Measurements from ENCODE around the gene SUN5. TPM values are rescaled to one million over a fixed set of nuclear protein-coding genes. Genes with fewer than 3 reads are reported as not detected.
"Not testable (repeated sequence)": the region's sequence is repeated elsewhere in the genome, so short reads cannot be mapped to it uniquely, and the experiment has no call there.

SUN5 gene
- total RNA-seq, 1 experiment from 2014 or later: not detected

DNA sequence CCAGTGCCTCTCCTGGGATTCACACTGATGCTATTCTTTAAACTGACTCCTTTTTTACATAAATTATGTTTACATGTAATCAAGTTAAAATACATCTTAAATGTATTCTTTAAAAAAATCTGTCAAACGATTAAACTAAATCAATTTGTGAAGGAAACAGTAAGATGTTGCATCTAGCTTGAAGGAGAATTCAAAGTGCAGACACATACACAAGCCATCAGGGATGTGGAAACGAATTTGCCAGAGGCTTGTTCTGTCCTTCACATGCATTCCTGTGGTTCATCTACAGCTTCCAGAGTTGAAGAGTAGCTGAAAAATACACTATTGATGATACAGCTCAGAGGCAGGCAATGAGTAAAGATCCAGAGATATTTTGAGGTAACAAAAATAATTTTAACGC lies 42.2 kb upstream of the SUN5 start:
- TF ChIP-seq CTCF (IDR thresholded peaks at IDR 0.05; ENCODE audit: insufficient read depth in 1 of 2, low read depth in 1 of 2, low read length in 1 of 2, severe bottlenecking in 1 of 2, unreplicated experiment in 1 of 2): no peak
- no TSS peak for BruUV-seq (replicated peaks)
- peaks cover 33% of the 10 kb centered on the region for H3K9me3 ChIP-seq
- no peaks in the 10 kb centered on the region for H3K4me1 ChIP-seq
- H3K4me3 ChIP-seq (ENCODE audit: low read depth, low read length): no peak overlapping the region
- DNase-seq: no peak
- Mint-ChIP-seq H3K27ac (ENCODE audit: unreplicated experiment) (no peak overlapping the region), H3K4me3 (ENCODE audit: unreplicated experiment) (no peak overlapping the region), H3K27me3 (ENCODE audit: insufficient read depth, unreplicated experiment) (no peaks in the 10 kb centered on the region), H3K36me3 (ENCODE audit: insufficient read depth, unreplicated experiment) (no peaks in the 10 kb centered on the region), H3K4me1 (ENCODE audit: low read depth, unreplicated experiment) (no peaks in the 10 kb centered on the region), H3K9me3 (ENCODE audit: unreplicated experiment) (peaks cover 34% of the 10 kb centered on the region)
- intact Hi-C loops (cut with micrococcal nuclease; ENCODE audit: unreplicated experiment): no loop called here
- ChIA-PET CTCF (no interaction called here), POLR2A (no interaction called here)
- H3K27me3 ChIP-seq (replicated peaks; ENCODE audit: control insufficient read depth, insufficient read depth, low read length): no peaks in the 10 kb centered on the region
- no peaks in the 10 kb centered on the region for H3K36me3 ChIP-seq (ENCODE audit: control insufficient read depth, insufficient read depth, low read length)

DNA sequence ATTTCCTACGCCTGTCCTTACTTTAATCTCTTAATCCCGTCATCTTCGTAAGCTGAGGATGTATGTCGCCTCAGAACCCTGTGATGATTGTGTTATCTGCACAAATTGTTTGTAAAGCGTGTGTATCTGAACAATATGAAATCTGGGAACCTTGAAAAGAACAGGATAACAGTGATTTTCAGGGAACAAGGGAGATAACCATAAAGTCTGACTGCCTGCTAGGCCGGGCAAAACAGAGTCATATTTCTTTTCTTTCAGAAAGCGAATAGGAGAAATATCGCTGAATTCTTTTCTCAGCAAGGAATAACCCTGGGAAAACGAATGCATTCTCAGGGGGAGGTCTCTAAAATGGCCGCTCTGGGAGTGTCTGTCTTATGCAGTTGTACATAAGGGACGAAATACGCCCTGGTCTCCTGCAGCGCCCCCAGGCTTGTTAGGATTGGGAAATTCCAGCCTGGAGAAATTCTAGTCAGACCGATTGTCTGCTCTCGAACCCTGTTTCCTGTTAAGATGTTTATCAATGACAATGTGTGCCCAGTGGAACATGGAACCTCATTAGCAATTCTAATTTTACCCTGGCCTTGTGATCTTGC lies 41.0 kb upstream of the SUN5 start:
- H3K4me1 ChIP-seq; H3K4me1 Mint-ChIP-seq (ENCODE audit: low read depth, unreplicated experiment); H3K4me3 Mint-ChIP-seq (ENCODE audit: unreplicated experiment); H3K36me3 Mint-ChIP-seq (ENCODE audit: insufficient read depth, unreplicated experiment); H3K27me3 Mint-ChIP-seq (ENCODE audit: insufficient read depth, unreplicated experiment); H3K27ac Mint-ChIP-seq (ENCODE audit: unreplicated experiment); H3K27me3 ChIP-seq (replicated peaks; ENCODE audit: control insufficient read depth, insufficient read depth, low read length); intact Hi-C loops (cut with micrococcal nuclease; ENCODE audit: unreplicated experiment); H3K4me3 ChIP-seq (ENCODE audit: low read depth, low read length); BruUV-seq (replicated peaks); CTCF ChIA-PET; POLR2A ChIA-PET; H3K36me3 ChIP-seq (ENCODE audit: control insufficient read depth, insufficient read depth, low read length): not testable (repeated sequence)
- DNase-seq: peak in 1 of 2 experiments; percentile 50
- peaks cover 34% of the 10 kb centered on the region for H3K9me3 Mint-ChIP-seq (ENCODE audit: unreplicated experiment)
- peaks cover 33% of the 10 kb centered on the region for H3K9me3 ChIP-seq

- no TSS peak for BruUV-seq (replicated peaks)
- Histone ChIP-seq H3K4me3 (ENCODE audit: low read depth, low read length) (no peak overlapping the region), H3K27me3 (replicated peaks; ENCODE audit: control insufficient read depth, insufficient read depth, low read length) (no peaks in the 10 kb centered on the region), H3K36me3 (ENCODE audit: control insufficient read depth, insufficient read depth, low read length) (no peaks in the 10 kb centered on the region), H3K4me1 (no peaks in the 10 kb centered on the region), H3K9me3 (peaks cover 33% of the 10 kb centered on the region)
- H3K36me3 Mint-ChIP-seq (ENCODE audit: insufficient read depth, unreplicated experiment): no peaks in the 10 kb centered on the region
- intact Hi-C loops (cut with micrococcal nuclease; ENCODE audit: unreplicated experiment): no loop called here
- ChIA-PET POLR2A (no interaction called here), CTCF (no interaction called here)
- H3K4me1 Mint-ChIP-seq (ENCODE audit: low read depth, unreplicated experiment): no peaks in the 10 kb centered on the region
- no peak overlapping the region for H3K4me3 Mint-ChIP-seq (ENCODE audit: unreplicated experiment)
- no peak for DNase-seq
- TF ChIP-seq CTCF (IDR thresholded peaks at IDR 0.05; ENCODE audit: insufficient read depth in 1 of 2, low read depth in 1 of 2, low read length in 1 of 2, severe bottlenecking in 1 of 2, unreplicated experiment in 1 of 2): no peak
- H3K27me3 Mint-ChIP-seq (ENCODE audit: insufficient read depth, unreplicated experiment): peaks cover 4% of the 10 kb centered on the region
- H3K27ac Mint-ChIP-seq (ENCODE audit: unreplicated experiment): no peak overlapping the region
- H3K9me3 Mint-ChIP-seq (ENCODE audit: unreplicated experiment): peaks cover 34% of the 10 kb centered on the region
Observed at GRCh38 chr20:33043731-33044181, 39.5 kb upstream of the SUN5 start.
